Bone marrow (tissue), 2 donors: ENCODE data around the gene ZNF792.
"Not testable (repeated sequence)": the region's sequence is repeated elsewhere in the genome, so short reads cannot be mapped to it uniquely, and the experiment has no call there.

Experiments
- DNase-seq, 2 donors: peaks; one replicate each; lab custom pipeline; 2025; lab: John Stamatoyannopoulos, UW

The ZNF792 gene

GRCh38 chr19:34998777-34999497, 34.9 kb upstream of the ZNF792 start:
- no peak for DNase-seq

GRCh38 chr19:34998224-34998623, 34.2 kb upstream of the ZNF792 start:
- DNase-seq = not testable (repeated sequence)

- peak in 1 of 2 donors; percentile 24 for DNase-seq
These were observed 33.1 kb upstream of the ZNF792 start for GRCh38 chr19:34997071-34997617.

GRCh38 chr19:34995551-34995950, 31.5 kb upstream of the ZNF792 start:
- no peak for DNase-seq

- DNase-seq = no peak
These were observed 30.9 kb upstream of the ZNF792 start for GRCh38 chr19:34994643-34995541.

GRCh38 chr19:34994286-34994642, 30.2 kb upstream of the ZNF792 start:
- DNase-seq = no peak

- not testable (repeated sequence) for DNase-seq
These were observed 28.6 kb upstream of the ZNF792 start for GRCh38 chr19:34992582-34992981.

- DNase-seq = no peak
These were observed 27.7 kb upstream of the ZNF792 start for GRCh38 chr19:34991542-34992333.

GRCh38 chr19:34990578-34991192, 26.7 kb upstream of the ZNF792 start:
- DNase-seq = no peak

GRCh38 chr19:34989298-34989697, 25.3 kb upstream of the ZNF792 start:
- no peak for DNase-seq

- no peak for DNase-seq
These were observed 24.1 kb upstream of the ZNF792 start for GRCh38 chr19:34988119-34988518.

- peak in 1 of 2 donors; percentile 15 for DNase-seq
These were observed 21.4 kb upstream of the ZNF792 start for GRCh38 chr19:34985249-34986022.

GRCh38 chr19:34984287-34984686, 20.3 kb upstream of the ZNF792 start:
- DNase-seq = no peak

GRCh38 chr19:34983786-34984185, 19.8 kb upstream of the ZNF792 start:
- no peak for DNase-seq

- DNase-seq = no peak
These were observed 18.2 kb upstream of the ZNF792 start for GRCh38 chr19:34982275-34982674.

- DNase-seq = no peak
These were observed 16.0 kb upstream of the ZNF792 start for GRCh38 chr19:34979819-34980640.

- no peak for DNase-seq
These were observed 12.6 kb upstream of the ZNF792 start for GRCh38 chr19:34976611-34977010.

- no peak for DNase-seq
These were observed 11.0 kb upstream of the ZNF792 start for GRCh38 chr19:34975056-34975455.

GRCh38 chr19:34974646-34975045, 10.6 kb upstream of the ZNF792 start:
- DNase-seq = no peak

- no peak for DNase-seq
These were observed 8.2 kb upstream of the ZNF792 start for GRCh38 chr19:34972163-34972705.
